GM19467 (cell line): ENCODE measurements around the gene HSPA4L.
A peak's percentile ranks its signal among the peaks of the same experiment; 100 is the strongest.

ENCODE experiments used
- ATAC-seq: cut with Tn5 transposase; IDR thresholded peaks from one replicate; pipeline ENCODE4 v1.9.1; 2021; ENCODE audit warnings: mild to moderate bottlenecking, moderate library complexity; ENCODE audit not compliant: unreplicated experiment

The HSPA4L gene

GRCh38 chr4:127783026-127783769 is 1.1 kb downstream of the HSPA4L start:
- ATAC-seq, result no peak

- ATAC-seq, result no peak
Measured at GRCh38 chr4:127783955-127784770, 2.0 kb downstream of the HSPA4L start.

- ATAC-seq, result peak; percentile 78
Measured at GRCh38 chr4:127788517-127788916, 6.4 kb downstream of the HSPA4L start.

GRCh38 chr4:127791391-127791790 is 9.3 kb downstream of the HSPA4L start:
- no peak for ATAC-seq

GRCh38 chr4:127793528-127793927 is 11.4 kb downstream of the HSPA4L start:
- ATAC-seq, result no peak

- ATAC-seq, result no peak
Measured at GRCh38 chr4:127799711-127800110, 17.6 kb downstream of the HSPA4L start.

- ATAC-seq, result no peak
Measured at GRCh38 chr4:127809173-127809800, 27.2 kb downstream of the HSPA4L start.

- ATAC-seq, result no peak
Measured at GRCh38 chr4:127810551-127810950, 28.4 kb downstream of the HSPA4L start.

GRCh38 chr4:127822430-127822829 is 40.3 kb downstream of the HSPA4L start:
- ATAC-seq, result no peak

GRCh38 chr4:127828121-127828520 is 46.0 kb downstream of the HSPA4L start:
- no peak for ATAC-seq

- ATAC-seq, result peak; percentile 70
Measured at GRCh38 chr4:127829014-127829413, 46.9 kb downstream of the HSPA4L start.

- no peak for ATAC-seq
Measured at GRCh38 chr4:127832585-127832984, 50.5 kb downstream of the HSPA4L start.

- ATAC-seq, result no peak
Measured at GRCh38 chr4:127843704-127844600, 61.8 kb downstream of the HSPA4L start.

GRCh38 chr4:127844601-127845116 is 62.5 kb downstream of the HSPA4L start:
- ATAC-seq, result no peak

GRCh38 chr4:127846061-127846460 is 63.9 kb downstream of the HSPA4L start:
- ATAC-seq, result no peak

GRCh38 chr4:127846765-127847164 is 64.6 kb downstream of the HSPA4L start:
- no peak for ATAC-seq

GRCh38 chr4:127849505-127850234 is 67.5 kb downstream of the HSPA4L start:
- no peak for ATAC-seq

GRCh38 chr4:127852661-127853060 is 70.5 kb downstream of the HSPA4L start:
- ATAC-seq, result no peak

GRCh38 chr4:127856196-127856812 is 74.2 kb downstream of the HSPA4L start:
- ATAC-seq, result no peak
